KOPT-K1 (cell line): ENCODE data around the gene MDFI.

Experiments used
- H3K27ac ChIP-seq: fragments of 200-600 bp; sonication (generic); 2 replicates; pipeline ENCODE4 v1.5.1; 2016; ENCODE audit warnings: antibody characterized with exemption, mild to moderate bottlenecking, low read depth, low read length; ENCODE audit not compliant: poor library complexity, severe bottlenecking
- H3K36me3 ChIP-seq: fragments of 200-600 bp; sonication (generic); 2 replicates; pipeline ENCODE4 v1.5.1; 2017; ENCODE audit warnings: antibody characterized with exemption, mild to moderate bottlenecking, low read length, moderate library complexity; ENCODE audit not compliant: insufficient read depth
- H3K9me3 ChIP-seq: fragments of 200-600 bp; sonication (generic); 2 replicates; pipeline ENCODE4 v1.5.1; 2017; ENCODE audit warnings: antibody characterized with exemption, low read length, mild to moderate bottlenecking; ENCODE audit not compliant: insufficient read depth, poor library complexity, severe bottlenecking

MDFI gene

GRCh38 chr6:41675992-41676391, 37.7 kb downstream of the MDFI start:
- no peaks in the 10 kb centered on the region for H3K36me3 ChIP-seq
- no peaks in the 10 kb centered on the region for H3K9me3 ChIP-seq
- H3K27ac ChIP-seq = no peak overlapping the region

GRCh38 chr6:41676431-41676830, 38.2 kb downstream of the MDFI start:
- Histone ChIP-seq H3K9me3 (no peaks in the 10 kb centered on the region), H3K36me3 (no peaks in the 10 kb centered on the region), H3K27ac (no peak overlapping the region)

GRCh38 chr6:41677124-41677921, 39.1 kb downstream of the MDFI start:
- no peak overlapping the region for H3K27ac ChIP-seq
- H3K36me3 ChIP-seq = no peaks in the 10 kb centered on the region
- H3K9me3 ChIP-seq = no peaks in the 10 kb centered on the region

GRCh38 chr6:41678511-41679084, 40.3 kb downstream of the MDFI start:
- Histone ChIP-seq H3K27ac (no peak overlapping the region), H3K36me3 (no peaks in the 10 kb centered on the region), H3K9me3 (no peaks in the 10 kb centered on the region)

- Histone ChIP-seq H3K27ac (no peak overlapping the region), H3K36me3 (no peaks in the 10 kb centered on the region), H3K9me3 (no peaks in the 10 kb centered on the region)
Measured at GRCh38 chr6:41679696-41680095, 41.4 kb downstream of the MDFI start.

- H3K27ac ChIP-seq = no peak overlapping the region
- H3K36me3 ChIP-seq = no peaks in the 10 kb centered on the region
- no peaks in the 10 kb centered on the region for H3K9me3 ChIP-seq
Measured at GRCh38 chr6:41680182-41680965, 42.1 kb downstream of the MDFI start.

- no peaks in the 10 kb centered on the region for H3K36me3 ChIP-seq
- no peak overlapping the region for H3K27ac ChIP-seq
- no peaks in the 10 kb centered on the region for H3K9me3 ChIP-seq
Measured at GRCh38 chr6:41682056-41682477, 43.8 kb downstream of the MDFI start.

- Histone ChIP-seq H3K27ac (no peak overlapping the region), H3K9me3 (no peaks in the 10 kb centered on the region), H3K36me3 (no peaks in the 10 kb centered on the region)
Measured at GRCh38 chr6:41682497-41683272, 44.4 kb downstream of the MDFI start.

- H3K36me3 ChIP-seq = no peaks in the 10 kb centered on the region
- no peaks in the 10 kb centered on the region for H3K9me3 ChIP-seq
- no peak overlapping the region for H3K27ac ChIP-seq
Measured at GRCh38 chr6:41683273-41683522, 44.9 kb downstream of the MDFI start.

- Histone ChIP-seq H3K36me3 (no peaks in the 10 kb centered on the region), H3K9me3 (no peaks in the 10 kb centered on the region), H3K27ac (no peak overlapping the region)
Measured at GRCh38 chr6:41683523-41684310, 45.4 kb downstream of the MDFI start.

GRCh38 chr6:41684311-41685180, 46.3 kb downstream of the MDFI start:
- H3K36me3 ChIP-seq = no peaks in the 10 kb centered on the region

GRCh38 chr6:41685641-41686380, 47.5 kb downstream of the MDFI start:
- Histone ChIP-seq H3K27ac (no peak overlapping the region), H3K9me3 (no peaks in the 10 kb centered on the region), H3K36me3 (no peaks in the 10 kb centered on the region)

More at GRCh38 chr6:41684311-41685180, 46.3 kb downstream of the MDFI start:
- no peaks in the 10 kb centered on the region for H3K9me3 ChIP-seq
- H3K27ac ChIP-seq = no peak overlapping the region

GRCh38 chr6:41687501-41688175, 49.4 kb downstream of the MDFI start:
- Histone ChIP-seq H3K27ac (no peak overlapping the region), H3K36me3 (no peaks in the 10 kb centered on the region)

More at GRCh38 chr6:41687501-41688175, 49.4 kb downstream of the MDFI start:
- no peaks in the 10 kb centered on the region for H3K9me3 ChIP-seq
